HUES64 (cell line): ENCODE measurements around the gene GAREM1.

ENCODE experiments used
- H3K27ac ChIP-seq: 2 replicates; pipeline ENCODE4 v1.7.0; 2013; ENCODE audit warnings: low read depth, low read length, inconsistent platforms
- H3K27me3 ChIP-seq: 2 replicates; pipeline ENCODE4 v1.6.1; 2013; ENCODE audit warnings: mild to moderate bottlenecking, low read length; ENCODE audit not compliant: insufficient read depth
- H3K36me3 ChIP-seq: 2 replicates; pipeline ENCODE4 v1.6.1; 2013; ENCODE audit warnings: mild to moderate bottlenecking, low read length; ENCODE audit not compliant: insufficient read depth
- H3K4me1 ChIP-seq: 2 replicates; pipeline ENCODE4 v1.6.1; 2013; ENCODE audit warnings: mild to moderate bottlenecking, low read length, moderate library complexity; ENCODE audit not compliant: insufficient read depth
- H3K4me3 ChIP-seq: 2 replicates; pipeline ENCODE4 v1.5.1; 2013; ENCODE audit warnings: mild to moderate bottlenecking, low read length, moderate library complexity
- H3K9ac ChIP-seq: 2 replicates; pipeline ENCODE4 v1.6.1; 2013; ENCODE audit warnings: mild to moderate bottlenecking, low read depth, low read length
- H3K9me3 ChIP-seq: 2 replicates; pipeline ENCODE4 v1.6.1; 2013; ENCODE audit warnings: low read depth, low read length; ENCODE audit not compliant: insufficient read depth
- WGBS: fragments of 150-250, 120-280 bp; methylation state at CpG from one replicate; pipeline ENCODE4 v1.1.7; 2013; ENCODE audit warnings: missing lambda C conversion rate; 5-methylcytosine and 5-hydroxymethylcytosine counted together

The GAREM1 gene

DNA sequence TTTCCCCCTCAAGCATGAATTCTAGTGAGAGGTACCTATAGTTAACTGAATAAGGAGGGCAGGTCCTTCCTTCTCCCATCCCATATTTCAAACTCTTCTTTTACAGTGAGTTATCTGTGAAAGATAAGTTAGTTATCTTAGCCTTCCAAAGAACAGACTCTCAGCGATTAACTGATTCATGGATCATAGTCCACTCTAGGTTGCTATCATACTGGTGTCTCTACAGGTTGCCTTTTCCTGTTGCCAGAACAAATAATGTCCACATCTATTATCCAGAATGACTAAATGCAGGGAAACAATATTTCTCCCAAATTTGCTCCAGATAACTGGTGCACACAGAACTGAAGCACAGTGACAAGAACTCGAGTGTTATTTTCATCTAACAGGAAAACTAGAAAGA, 212.5 kb downstream of the GAREM1 start:
- WGBS, result 93% methylated on average over 2 of the region's 2 CpGs
- no peak overlapping the region for H3K4me3 ChIP-seq
- H3K9me3 ChIP-seq, result no peaks in the 10 kb centered on the region

DNA sequence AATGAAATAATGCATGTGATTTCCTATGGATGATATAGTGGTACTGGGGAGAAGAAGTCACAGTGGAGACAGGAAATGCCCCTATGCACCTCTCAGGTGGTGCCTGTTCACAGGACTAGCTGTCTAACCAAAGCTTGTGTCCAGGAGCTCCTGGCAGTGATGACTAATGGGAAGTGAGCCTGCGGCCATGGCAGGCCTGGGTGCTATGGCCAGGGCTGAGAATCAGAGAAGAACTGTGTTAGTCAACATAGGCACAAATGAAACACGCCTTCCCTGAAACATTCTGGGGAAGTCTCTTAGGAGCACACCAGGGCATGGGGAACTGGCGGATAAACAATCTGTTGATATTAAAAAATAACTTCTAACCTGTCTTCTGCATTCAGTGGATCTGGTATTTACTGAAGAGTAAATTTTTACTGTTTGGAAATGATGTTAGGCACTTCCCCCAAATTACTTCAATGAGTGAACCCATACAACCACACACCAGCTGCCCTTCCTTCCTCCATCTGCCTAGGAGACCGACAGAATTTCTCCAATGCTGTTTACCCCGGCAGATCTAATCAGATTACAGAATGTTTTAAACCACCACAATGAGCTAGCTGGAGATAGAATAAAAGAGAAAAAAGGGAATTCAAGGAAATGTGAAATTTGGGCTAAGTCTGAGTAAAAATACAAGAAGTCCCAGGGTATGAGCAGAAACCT, 213.4 kb downstream of the GAREM1 start:
- Histone ChIP-seq H3K4me1 (no peaks in the 10 kb centered on the region), H3K9me3 (no peaks in the 10 kb centered on the region), H3K9ac (no peak overlapping the region), H3K27ac (no peak overlapping the region), H3K27me3 (no peaks in the 10 kb centered on the region), H3K36me3 (no peaks in the 10 kb centered on the region), H3K4me3 (no peak overlapping the region)
- WGBS, result over 99% methylated on average over 5 of the region's 5 CpGs

More for the DNA sequence above, 212.5 kb downstream of the GAREM1 start:
- no peak overlapping the region for H3K27ac ChIP-seq
- no peaks in the 10 kb centered on the region for H3K36me3 ChIP-seq
- H3K27me3 ChIP-seq, result no peaks in the 10 kb centered on the region
- no peak overlapping the region for H3K9ac ChIP-seq
- H3K4me1 ChIP-seq, result no peaks in the 10 kb centered on the region

DNA sequence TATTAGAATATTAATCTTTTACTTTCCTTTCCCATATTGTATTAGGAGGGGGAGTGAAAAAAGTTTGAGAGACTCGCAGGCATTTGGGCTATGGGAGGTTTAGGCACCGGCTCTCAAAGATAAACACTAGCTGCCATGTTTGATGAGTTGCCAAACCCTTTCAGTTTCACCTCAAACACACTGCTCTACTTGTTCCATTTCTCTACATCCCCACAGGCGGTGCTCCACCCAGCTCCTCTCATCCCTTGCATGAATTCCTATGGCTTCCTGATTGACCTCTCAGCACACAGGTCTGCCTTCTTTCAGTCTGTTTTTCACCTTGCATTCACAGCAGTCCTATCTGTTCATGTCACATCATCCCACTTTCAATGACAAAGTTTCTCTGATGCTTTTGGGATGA, 215.1 kb downstream of the GAREM1 start:
- WGBS, result 93% methylated on average over 2 of the region's 3 CpGs
- Histone ChIP-seq H3K9me3 (no peaks in the 10 kb centered on the region), H3K36me3 (no peaks in the 10 kb centered on the region), H3K9ac (no peak overlapping the region), H3K4me1 (peaks cover 9% of the 10 kb centered on the region; the same call in 1 of the 2 replicates), H3K27me3 (no peaks in the 10 kb centered on the region), H3K4me3 (no peak overlapping the region), H3K27ac (no peak overlapping the region)

DNA sequence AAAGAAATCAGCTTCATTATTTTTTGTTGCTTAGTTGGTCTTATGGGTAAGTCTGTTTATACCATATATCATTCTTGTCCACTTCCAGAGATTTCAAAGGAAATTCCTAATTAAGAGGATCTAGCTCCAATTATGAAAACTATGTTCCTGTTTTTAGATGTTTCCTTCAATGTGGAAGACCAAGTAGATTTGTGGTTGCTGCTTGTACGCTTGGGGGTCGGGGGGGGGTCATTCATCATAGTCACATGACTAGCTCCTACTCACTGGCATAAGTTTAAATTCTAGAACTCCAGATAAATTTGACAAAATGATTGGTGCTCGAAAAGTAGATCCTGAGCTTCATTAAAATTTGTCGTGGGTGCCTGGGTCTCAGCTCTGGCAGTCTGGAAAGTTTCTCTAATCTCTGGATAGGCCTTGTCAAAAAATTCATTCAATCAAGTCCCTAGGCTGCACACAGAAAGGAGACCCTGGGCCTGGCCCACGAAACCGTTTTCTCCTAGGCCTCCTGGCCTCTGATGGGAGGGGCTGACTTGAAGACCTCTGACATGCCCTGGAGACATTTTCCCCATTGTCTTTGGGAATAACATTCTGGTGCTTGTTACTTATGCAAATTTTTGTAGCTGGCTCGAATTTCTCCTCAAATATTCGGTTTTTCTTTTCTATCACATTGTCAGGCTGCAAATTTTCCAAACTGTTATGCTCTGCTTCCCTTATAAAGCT, 218.4 kb downstream of the GAREM1 start:
- Histone ChIP-seq H3K27me3 (no peaks in the 10 kb centered on the region), H3K4me1 (peaks cover 9% of the 10 kb centered on the region; the same call in 1 of the 2 replicates), H3K27ac (no peak overlapping the region), H3K4me3 (no peak overlapping the region), H3K9me3 (no peaks in the 10 kb centered on the region), H3K36me3 (no peaks in the 10 kb centered on the region), H3K9ac (no peak overlapping the region)
- 62% methylated on average over 8 of the region's 8 CpGs for WGBS

DNA sequence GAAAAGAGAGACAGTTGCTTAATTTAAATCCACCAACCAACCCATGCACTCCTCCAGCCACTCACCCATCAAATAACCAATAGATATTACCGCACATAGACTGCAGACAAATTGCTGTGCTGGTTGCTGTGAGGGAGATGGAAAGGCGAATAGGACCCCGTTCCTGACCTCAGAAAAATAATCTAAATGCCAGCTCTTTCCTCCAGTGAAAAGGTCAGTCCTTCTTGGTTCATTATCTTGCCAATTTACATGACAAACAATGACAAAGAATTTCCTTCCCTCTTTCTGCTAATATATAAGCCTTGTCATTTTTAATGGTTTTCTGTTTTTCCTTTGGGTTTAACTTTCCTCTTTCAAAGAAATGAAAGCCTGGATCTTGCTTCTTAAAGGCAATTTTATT, 219.2 kb downstream of the GAREM1 start:
- Histone ChIP-seq H3K9me3 (no peaks in the 10 kb centered on the region), H3K4me3 (no peak overlapping the region), H3K36me3 (no peaks in the 10 kb centered on the region), H3K27me3 (no peaks in the 10 kb centered on the region), H3K27ac (no peak overlapping the region), H3K9ac (no peak overlapping the region), H3K4me1 (peaks cover 9% of the 10 kb centered on the region; the same call in 1 of the 2 replicates)
- WGBS, result 84% methylated on average over 3 of the region's 3 CpGs

DNA sequence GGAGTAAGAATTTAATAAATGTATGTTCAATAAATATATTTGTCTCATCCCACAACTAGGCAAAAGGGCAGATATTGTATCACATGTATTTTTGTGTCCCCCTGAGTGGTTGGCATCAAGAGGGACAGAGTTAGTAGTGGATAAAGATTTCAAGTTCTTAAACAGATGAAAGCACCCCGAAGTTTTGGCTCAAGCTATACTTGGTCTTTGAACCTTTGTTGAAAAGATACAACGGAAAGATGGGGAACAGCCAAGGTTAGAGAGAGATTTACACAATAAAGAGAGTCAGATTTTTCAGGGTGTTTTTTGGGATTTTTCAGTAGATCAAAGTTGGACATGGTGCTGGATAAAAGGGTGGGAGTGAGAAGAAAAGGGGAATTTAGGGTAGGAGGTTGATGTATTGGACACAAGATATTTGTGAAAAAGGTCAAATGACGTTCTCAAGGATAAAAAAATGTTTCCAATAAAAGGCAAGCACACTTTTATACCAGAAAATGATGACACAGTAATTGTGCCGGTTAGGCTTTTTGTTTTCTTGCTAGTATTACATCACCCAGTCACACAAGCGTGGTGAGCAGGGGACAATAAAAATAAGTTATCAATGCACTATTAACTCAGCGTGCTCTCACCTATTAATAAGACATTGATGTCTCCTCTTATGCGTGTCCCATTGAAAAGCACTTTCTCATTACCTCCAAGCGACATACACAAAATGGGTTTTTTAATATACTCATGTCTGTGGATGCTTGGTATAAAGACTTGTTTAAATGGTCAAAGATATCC, 221.3 kb downstream of the GAREM1 start:
- Histone ChIP-seq H3K36me3 (no peaks in the 10 kb centered on the region), H3K9ac (no peak overlapping the region), H3K27ac (no peak overlapping the region), H3K4me1 (peaks cover 9% of the 10 kb centered on the region; the same call in 1 of the 2 replicates), H3K27me3 (no peaks in the 10 kb centered on the region), H3K9me3 (no peaks in the 10 kb centered on the region), H3K4me3 (no peak overlapping the region)
- 96% methylated on average over 7 of the region's 8 CpGs for WGBS

DNA sequence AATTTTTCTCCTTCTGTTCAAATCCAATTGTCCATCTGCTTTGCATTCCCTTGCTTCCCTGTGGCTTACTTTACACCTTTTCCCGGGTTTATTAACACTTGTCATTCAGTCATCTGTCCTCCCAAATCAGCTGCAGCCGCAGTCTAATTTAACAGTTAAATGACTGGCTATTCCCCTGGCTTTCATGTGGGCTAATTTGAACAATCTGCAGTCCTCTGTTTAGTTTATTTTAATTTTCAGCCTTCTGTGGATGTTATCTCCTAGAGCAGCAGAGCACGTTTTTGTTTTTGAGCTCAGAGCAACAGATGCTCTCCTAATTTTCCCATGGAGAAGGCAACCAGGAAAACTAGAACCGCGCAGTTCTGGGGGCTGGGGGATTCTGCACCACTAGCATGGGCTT, 225.8 kb downstream of the GAREM1 start:
- Histone ChIP-seq H3K27me3 (no peaks in the 10 kb centered on the region), H3K27ac (no peak overlapping the region), H3K9me3 (no peaks in the 10 kb centered on the region), H3K36me3 (no peaks in the 10 kb centered on the region), H3K4me1 (peaks cover 17% of the 10 kb centered on the region), H3K9ac (no peak overlapping the region), H3K4me3 (no peak overlapping the region)
- WGBS, result 87% methylated on average over 5 of the region's 5 CpGs

DNA sequence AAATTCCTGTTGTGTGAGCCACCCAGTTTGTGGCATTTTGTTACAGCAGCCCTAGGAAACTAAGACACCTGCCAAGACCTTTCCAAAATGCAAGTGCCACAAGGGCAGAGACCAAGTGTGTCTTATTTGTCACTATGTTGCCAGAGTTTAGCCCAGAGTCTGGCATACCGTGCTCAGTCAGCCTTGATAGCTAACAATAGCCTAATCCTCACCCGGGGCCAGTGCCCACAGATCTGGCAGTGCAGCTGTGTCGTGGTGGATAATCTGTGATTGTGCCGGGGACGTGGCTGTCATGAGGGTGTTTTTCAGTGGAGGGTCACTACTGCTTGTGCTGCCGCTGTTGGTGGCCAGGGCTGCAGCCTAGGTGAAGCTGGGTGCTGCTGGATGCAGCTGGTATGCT, 227.3 kb downstream of the GAREM1 start:
- H3K9ac ChIP-seq, result no peak overlapping the region
- no peaks in the 10 kb centered on the region for H3K9me3 ChIP-seq
- H3K27me3 ChIP-seq, result no peaks in the 10 kb centered on the region
- H3K4me3 ChIP-seq, result no peak overlapping the region
- no peak overlapping the region for H3K27ac ChIP-seq
- peaks cover 22% of the 10 kb centered on the region for H3K4me1 ChIP-seq
- no peaks in the 10 kb centered on the region for H3K36me3 ChIP-seq
- WGBS, result 91% methylated on average over 6 of the region's 6 CpGs

DNA sequence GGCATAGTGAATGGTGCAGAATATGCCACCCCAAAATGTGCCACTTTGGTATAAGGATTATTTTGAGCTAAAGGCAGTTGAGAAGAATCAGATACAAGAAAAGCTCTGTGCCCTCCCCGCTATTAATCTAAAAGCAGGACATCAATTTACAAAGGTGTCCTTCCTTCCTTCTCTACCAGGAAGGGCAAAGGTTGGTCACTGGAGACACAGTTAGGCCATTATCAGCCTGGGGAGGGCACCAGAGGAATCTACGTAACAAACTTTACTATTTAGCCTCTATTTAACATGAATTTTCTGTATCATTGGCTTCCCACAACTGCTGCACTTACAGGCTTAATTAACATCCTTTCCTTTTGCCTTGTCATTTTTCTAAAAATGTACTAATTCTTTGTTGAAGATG, 228.3 kb downstream of the GAREM1 start:
- Histone ChIP-seq H3K27me3 (no peaks in the 10 kb centered on the region), H3K9me3 (no peaks in the 10 kb centered on the region), H3K4me1 (peaks cover 24% of the 10 kb centered on the region), H3K36me3 (no peaks in the 10 kb centered on the region), H3K27ac (no peak overlapping the region), H3K9ac (no peak overlapping the region), H3K4me3 (no peak overlapping the region)
- 93% methylated on average over 2 of the region's 2 CpGs for WGBS

DNA sequence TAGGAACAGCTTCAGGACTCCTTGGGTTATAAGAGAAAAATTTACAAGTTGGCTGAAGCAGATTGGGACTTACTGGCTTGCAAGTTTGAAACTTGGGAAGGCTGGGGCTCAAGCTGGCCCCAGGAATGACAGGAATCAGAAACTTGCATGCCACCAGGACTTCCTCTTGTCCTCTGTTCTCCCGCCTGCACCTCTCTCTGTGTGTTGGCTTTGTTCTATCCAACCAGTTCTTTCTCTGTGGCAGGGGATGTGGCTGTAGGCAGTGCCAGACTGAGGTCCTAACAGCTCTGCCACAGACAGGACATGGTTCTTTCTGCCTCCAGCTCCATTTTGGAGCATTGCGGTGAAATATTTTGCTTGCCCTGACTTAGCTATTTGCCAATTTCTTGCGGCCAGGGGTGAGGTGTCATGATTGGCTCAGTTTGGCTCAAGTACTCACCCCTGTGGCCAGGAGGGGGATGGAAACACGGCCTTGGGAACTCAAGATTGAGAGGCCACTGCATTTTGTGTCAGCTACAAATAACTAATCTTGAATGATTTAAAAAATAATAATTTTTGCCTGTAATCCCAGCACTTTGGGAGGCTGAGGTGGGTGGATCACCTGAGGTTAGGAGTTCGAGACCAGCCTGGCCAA, 231.9 kb downstream of the GAREM1 start:
- WGBS, result 91% methylated on average over 4 of the region's 5 CpGs
- H3K4me1 ChIP-seq, result peaks cover 24% of the 10 kb centered on the region
- no peak overlapping the region for H3K9ac ChIP-seq
- no peak overlapping the region for H3K4me3 ChIP-seq
- H3K9me3 ChIP-seq, result peaks cover 11% of the 10 kb centered on the region
- no peaks in the 10 kb centered on the region for H3K36me3 ChIP-seq
- H3K27me3 ChIP-seq, result no peaks in the 10 kb centered on the region
- peak overlapping the region; percentile 44; the same call in 1 of the 2 replicates for H3K27ac ChIP-seq

DNA sequence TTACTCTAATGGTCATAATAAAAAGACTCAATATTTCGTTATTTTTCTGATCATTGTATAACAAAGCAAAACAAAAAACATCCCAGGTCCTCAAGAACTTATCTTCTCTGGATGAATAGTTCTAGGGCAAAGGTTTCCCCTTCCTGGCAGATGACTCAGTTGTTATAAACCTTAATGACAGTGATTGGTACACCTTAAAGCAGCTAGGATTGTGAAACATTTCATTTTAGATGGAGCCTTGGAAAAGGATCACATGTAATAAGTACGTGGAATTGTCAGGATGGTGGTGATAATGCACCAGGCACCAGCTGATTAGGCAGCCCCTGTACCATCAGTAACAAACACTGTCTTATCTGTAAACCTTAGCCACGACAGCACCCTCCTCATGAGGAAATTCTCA, 233.6 kb downstream of the GAREM1 start:
- Histone ChIP-seq H3K4me3 (no peak overlapping the region), H3K9ac (no peak overlapping the region), H3K4me1 (peaks cover 20% of the 10 kb centered on the region), H3K27ac (no peak overlapping the region), H3K9me3 (peaks cover 11% of the 10 kb centered on the region), H3K36me3 (no peaks in the 10 kb centered on the region), H3K27me3 (no peaks in the 10 kb centered on the region)
- 87% methylated on average over 2 of the region's 3 CpGs for WGBS
